Activated B cell treated with CpG ODN at 0.5 μM for 24 hours (primary cell): ENCODE data around the gene YLPM1. TPM values are rescaled to one million over a fixed set of nuclear protein-coding genes. Genes with fewer than 3 reads are reported as not detected.

Experiments used
- ATAC-seq: fragments of 200-7000 bp; cut with Tn5 transposase; one replicate; pipeline ENCODE4 v1.10.0; 2021; ENCODE audit warnings: low read depth, mild to moderate bottlenecking, moderate library complexity
- CTCF ChIA-PET: fragments of 350-600 bp; sonication (Branson Sonifier 250); formaldehyde crosslinking; loops from one replicate; lab custom pipeline; 2021; ENCODE audit warnings: antibody characterized with exemption; lab: Charles Lee
- POLR2A ChIA-PET: fragments of 350-600 bp; sonication (Branson Sonifier 250); formaldehyde crosslinking; loops from one replicate; lab custom pipeline; 2021; ENCODE audit warnings: antibody characterized with exemption; lab: Charles Lee
- DNase-seq: peaks from one replicate; pipeline ENCODE4 v3.0.0; 2022
- H3K27ac Mint-ChIP-seq: one replicate; pipeline ENCODE4 v1.8.0; 2020; ENCODE audit warnings: mixed read lengths
- H3K27me3 Mint-ChIP-seq: one replicate; pipeline ENCODE4 v1.8.0; 2021; ENCODE audit warnings: mixed read lengths
- H3K36me3 Mint-ChIP-seq: one replicate; pipeline ENCODE4 v1.8.0; 2021; ENCODE audit warnings: low read depth, mixed read lengths
- H3K4me1 Mint-ChIP-seq: one replicate; pipeline ENCODE4 v1.8.0; 2021; ENCODE audit warnings: mixed read lengths
- H3K4me3 Mint-ChIP-seq: one replicate; pipeline ENCODE4 v1.8.0; 2020; ENCODE audit warnings: mild to moderate bottlenecking, mixed read lengths
- H3K9me3 Mint-ChIP-seq: one replicate; pipeline ENCODE4 v1.8.0; 2020; ENCODE audit warnings: mixed read lengths
- CTCF ChIP-seq: fragments of 200-600 bp; IDR thresholded peaks from one replicate; pipeline ENCODE4 v1.8.0; 2022; ENCODE audit warnings: antibody characterized with exemption, mild to moderate bottlenecking
- intact Hi-C: fragments of 100-400 bp; cut with micrococcal nuclease; formaldehyde crosslinking; loops from one replicate; pipeline ENCODE4 v1.15.1; 2024
- total RNA-seq: library from RNA; stranded (reverse); gene quantifications from 2 replicates; pipeline ENCODE4 v1.2.3, GENCODE V29; 2022

YLPM1 gene
- total RNA-seq, 1 donor from 2014 or later = 85.9 TPM

- POLR2A ChIA-PET = interaction anchor here (0.7 kb wide), 1 partner anchor 17 kb away, joined by 3 read pairs; no protein-coding TSS in a partner anchor
- no peak overlapping the region for H3K4me3 Mint-ChIP-seq
- H3K9me3 Mint-ChIP-seq = no peaks in the 10 kb centered on the region
- DNase-seq (no peak), ATAC-seq (peak; percentile 12)
- H3K36me3 Mint-ChIP-seq = peaks cover 3% of the 10 kb centered on the region
- no peak overlapping the region for H3K27ac Mint-ChIP-seq
- H3K4me1 Mint-ChIP-seq = peaks cover 26% of the 10 kb centered on the region
- H3K27me3 Mint-ChIP-seq = no peaks in the 10 kb centered on the region
- TF ChIP-seq CTCF = no peak
- intact Hi-C loops = no loop called here
- CTCF ChIA-PET = interaction anchor here (10.2 kb wide), 1 partner anchor 51 kb away, joined by 288 read pairs; no protein-coding TSS in a partner anchor
These were observed 92.8 kb downstream of the YLPM1 start for GRCh38 chr14:74855945-74856344.

GRCh38 chr14:74856366-74856765, 93.2 kb downstream of the YLPM1 start:
- no peaks in the 10 kb centered on the region for H3K9me3 Mint-ChIP-seq

GRCh38 chr14:74858022-74858421, 94.9 kb downstream of the YLPM1 start:
- ATAC-seq (no peak), DNase-seq (no peak)
- Mint-ChIP-seq H3K27ac (no peak overlapping the region), H3K9me3 (no peaks in the 10 kb centered on the region), H3K4me1 (peaks cover 17% of the 10 kb centered on the region), H3K27me3 (no peaks in the 10 kb centered on the region), H3K4me3 (no peak overlapping the region), H3K36me3 (peaks cover 3% of the 10 kb centered on the region)
- CTCF ChIA-PET = interaction anchor here (0.8 to 10.2 kb wide), 3 partner anchors 36 to 231 kb away, joined by 3 to 288 read pairs (median 111); no protein-coding TSS in a partner anchor
- intact Hi-C loops = no loop called here
- TF ChIP-seq CTCF = no peak
- POLR2A ChIA-PET = no interaction called here

More at GRCh38 chr14:74856366-74856765, 93.2 kb downstream of the YLPM1 start:
- H3K27me3 Mint-ChIP-seq = no peaks in the 10 kb centered on the region
- no peak for TF ChIP-seq CTCF
- ATAC-seq = no peak
- ChIA-PET POLR2A (interaction anchor here (0.6 to 0.7 kb wide), 2 partner anchors 17 to 21 kb away, joined by 3 read pairs; no protein-coding TSS in a partner anchor), CTCF (interaction anchor here (10.2 kb wide), 1 partner anchor 51 kb away, joined by 288 read pairs; no protein-coding TSS in a partner anchor)
- H3K4me3 Mint-ChIP-seq = no peak overlapping the region
- H3K27ac Mint-ChIP-seq = no peak overlapping the region
- H3K36me3 Mint-ChIP-seq = peaks cover 3% of the 10 kb centered on the region
- H3K4me1 Mint-ChIP-seq = peaks cover 26% of the 10 kb centered on the region
- intact Hi-C loops = no loop called here
- no peak for DNase-seq

GRCh38 chr14:74859757-74860552, 96.8 kb downstream of the YLPM1 start:
- CTCF ChIA-PET = interaction anchor here (1.0 to 10.2 kb wide), 25 partner anchors 10 to 271 kb away, joined by 3 to 288 read pairs (median 8); partner anchors contain the start of genes EIF2B2 and RPS6KL1
- H3K4me3 Mint-ChIP-seq = no peak overlapping the region
- no peak overlapping the region for H3K27ac Mint-ChIP-seq
- H3K36me3 Mint-ChIP-seq = peaks cover 3% of the 10 kb centered on the region
- ATAC-seq = no peak
- peaks cover 10% of the 10 kb centered on the region for H3K4me1 Mint-ChIP-seq
- POLR2A ChIA-PET = interaction anchor here (0.6 to 2.2 kb wide), 3 partner anchors 10 to 82 kb away, joined by 5 to 12 read pairs (median 5); no protein-coding TSS in a partner anchor
- intact Hi-C loops = loop anchor here (5.0 kb wide), 2 partner anchors 87 to 162 kb away; no protein-coding TSS in a partner anchor
- DNase-seq = no peak
- H3K27me3 Mint-ChIP-seq = no peaks in the 10 kb centered on the region
- H3K9me3 Mint-ChIP-seq = no peaks in the 10 kb centered on the region
- TF ChIP-seq CTCF = no peak
